Urothelium cell line (cell line): ENCODE measurements around the gene CDK2AP2.
"Not testable (repeated sequence)": the region's sequence is repeated elsewhere in the genome, so short reads cannot be mapped to it uniquely, and the experiment has no call there.

ENCODE experiments used
- DNase-seq: peaks from one replicate; pipeline ENCODE4 v3.0.0; 2011; ENCODE audit warnings: low spot score, mixed read lengths
- FAIRE-seq: peaks from 2 replicates; lab custom pipeline; 2011; peaks lifted over from hg19 to GRCh38; lab: Jason Lieb, UNC

Gene CDK2AP2

DNA sequence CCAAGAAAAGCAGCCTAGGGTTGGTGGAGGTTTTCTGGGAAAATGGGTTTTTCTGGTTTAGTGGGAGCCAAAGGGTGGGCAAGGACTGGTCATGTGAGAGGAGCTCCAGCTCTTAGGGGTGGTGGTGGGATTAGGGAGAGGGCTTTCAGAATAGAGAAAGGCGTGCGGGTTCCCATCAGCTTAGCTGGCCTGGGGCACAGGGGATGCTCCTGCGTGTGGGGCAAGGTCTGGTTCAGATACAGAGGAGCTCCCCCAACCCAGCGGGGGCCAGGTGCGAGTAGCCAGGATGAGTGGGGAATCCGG, 39.6 kb downstream of the CDK2AP2 start:
- no peak for DNase-seq
- FAIRE-seq: no peak

DNA sequence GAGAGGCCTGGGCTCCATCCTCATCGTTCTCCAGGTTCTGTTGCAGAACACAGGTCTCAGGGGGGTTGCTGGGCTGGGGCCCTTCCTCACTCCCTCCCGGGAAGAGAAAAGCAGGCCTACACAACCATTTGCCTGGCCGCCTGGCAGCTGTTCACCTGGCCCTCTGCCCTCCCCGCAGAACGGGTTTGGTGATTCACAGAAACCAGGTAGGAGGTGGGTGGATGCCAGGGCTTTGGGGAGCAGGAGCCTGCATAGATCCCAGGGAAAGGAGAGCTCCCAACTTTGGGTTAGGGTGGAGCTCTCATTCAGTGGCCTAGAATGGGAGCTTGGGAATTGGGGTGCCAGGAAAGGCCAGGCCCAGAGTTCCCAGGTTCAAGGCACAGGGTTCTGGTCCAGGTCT, 39.9 kb downstream of the CDK2AP2 start:
- DNase-seq (peak; percentile 25), FAIRE-seq (no peak)

DNA sequence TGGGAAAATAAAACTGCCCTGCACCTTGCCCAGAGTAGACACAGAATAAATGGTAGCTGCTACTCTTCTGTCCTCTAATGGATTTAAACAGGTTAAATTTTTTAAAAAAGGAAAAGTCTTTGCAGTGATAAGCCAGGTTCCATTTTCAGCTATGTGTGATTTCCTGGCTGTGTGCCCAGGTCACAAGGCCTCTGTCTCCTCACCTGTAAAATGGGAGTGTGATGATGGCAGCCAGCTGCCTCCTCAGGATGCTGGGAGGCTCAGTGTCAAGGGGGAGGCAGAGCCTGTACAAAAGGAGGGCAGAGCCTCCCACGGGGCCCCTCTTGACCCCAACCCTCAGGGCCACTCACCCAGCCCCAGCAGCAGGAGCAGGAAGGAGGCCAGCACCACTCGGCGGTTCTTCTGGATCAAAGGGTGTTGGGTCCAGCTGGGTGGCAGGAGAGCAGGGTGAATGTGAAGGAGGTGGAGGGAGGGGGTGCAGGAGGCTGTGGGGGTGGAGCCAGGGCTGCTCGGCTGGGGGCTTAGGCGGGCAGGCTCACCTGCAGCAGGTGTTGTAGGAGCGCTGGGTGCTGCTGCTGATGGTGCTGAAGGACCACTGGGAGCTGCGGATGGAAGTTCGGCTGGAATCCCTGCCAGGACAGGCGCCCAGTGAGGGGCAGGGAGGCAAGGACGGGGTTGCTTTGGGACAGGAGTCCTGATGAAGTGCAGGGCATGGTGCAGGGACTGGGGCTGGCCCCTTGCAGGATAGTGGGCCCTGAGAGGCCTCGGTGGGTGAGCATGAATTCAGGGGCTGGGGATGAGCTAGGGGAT, 40.8 kb downstream of the CDK2AP2 start:
- no peak for DNase-seq
- no peak for FAIRE-seq

DNA sequence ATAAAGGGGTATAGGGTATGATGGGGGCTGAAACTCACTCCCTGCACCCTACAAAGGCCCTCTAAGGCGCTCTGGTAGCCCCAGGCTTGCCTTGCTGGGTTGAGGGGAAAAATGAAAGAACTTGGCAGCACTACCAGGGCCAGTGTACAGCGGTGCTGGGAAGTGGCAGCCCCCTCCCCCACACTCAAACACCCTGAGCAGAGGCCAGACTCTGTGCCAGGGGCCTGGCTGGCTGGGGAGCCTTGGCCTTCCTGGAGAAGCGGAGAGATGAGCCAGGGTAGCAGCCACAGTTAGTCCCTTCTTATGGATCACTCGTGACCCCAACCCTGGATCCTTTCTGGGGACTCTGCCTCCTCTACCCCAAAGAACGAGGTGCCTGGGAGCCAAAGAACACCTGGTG, 41.6 kb downstream of the CDK2AP2 start:
- FAIRE-seq (no peak), DNase-seq (no peak)

DNA sequence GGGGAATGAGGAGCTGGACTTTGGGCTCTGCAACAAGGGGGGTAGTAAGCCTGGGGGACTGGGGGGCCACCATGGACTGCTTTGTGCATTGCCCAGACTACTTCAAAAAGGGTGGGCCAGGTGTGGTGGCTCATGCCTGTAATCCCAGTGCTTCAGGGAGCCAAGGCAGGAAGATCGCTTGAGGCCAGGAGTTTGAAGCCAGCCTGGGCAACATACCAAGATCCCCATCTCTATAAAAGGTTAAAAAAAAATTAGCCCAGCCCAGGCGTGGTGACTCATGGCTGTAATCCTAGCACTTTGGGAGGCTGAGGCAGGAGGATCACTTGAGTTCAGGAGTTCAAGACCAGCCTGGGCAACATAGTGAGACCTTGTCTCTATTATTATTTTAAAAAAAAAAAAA, 42.4 kb downstream of the CDK2AP2 start:
- DNase-seq, FAIRE-seq: not testable (repeated sequence)

DNA sequence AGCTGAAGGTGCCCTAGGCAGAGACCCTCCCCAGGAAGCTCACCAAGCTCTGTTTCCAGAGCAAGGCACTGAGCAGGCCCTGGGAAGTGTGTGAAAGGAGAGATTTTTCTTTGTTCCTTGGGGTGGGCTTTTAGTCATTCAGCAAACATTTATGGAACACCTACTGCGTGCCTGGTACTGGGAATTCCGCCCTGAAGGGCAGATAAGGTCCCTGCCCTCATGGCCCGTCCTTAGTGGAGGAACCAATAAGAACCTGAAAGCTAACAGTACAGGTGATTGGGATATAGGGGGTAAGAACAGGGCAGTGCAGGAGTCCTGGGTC, 42.8 kb downstream of the CDK2AP2 start:
- FAIRE-seq (no peak), DNase-seq (no peak)

DNA sequence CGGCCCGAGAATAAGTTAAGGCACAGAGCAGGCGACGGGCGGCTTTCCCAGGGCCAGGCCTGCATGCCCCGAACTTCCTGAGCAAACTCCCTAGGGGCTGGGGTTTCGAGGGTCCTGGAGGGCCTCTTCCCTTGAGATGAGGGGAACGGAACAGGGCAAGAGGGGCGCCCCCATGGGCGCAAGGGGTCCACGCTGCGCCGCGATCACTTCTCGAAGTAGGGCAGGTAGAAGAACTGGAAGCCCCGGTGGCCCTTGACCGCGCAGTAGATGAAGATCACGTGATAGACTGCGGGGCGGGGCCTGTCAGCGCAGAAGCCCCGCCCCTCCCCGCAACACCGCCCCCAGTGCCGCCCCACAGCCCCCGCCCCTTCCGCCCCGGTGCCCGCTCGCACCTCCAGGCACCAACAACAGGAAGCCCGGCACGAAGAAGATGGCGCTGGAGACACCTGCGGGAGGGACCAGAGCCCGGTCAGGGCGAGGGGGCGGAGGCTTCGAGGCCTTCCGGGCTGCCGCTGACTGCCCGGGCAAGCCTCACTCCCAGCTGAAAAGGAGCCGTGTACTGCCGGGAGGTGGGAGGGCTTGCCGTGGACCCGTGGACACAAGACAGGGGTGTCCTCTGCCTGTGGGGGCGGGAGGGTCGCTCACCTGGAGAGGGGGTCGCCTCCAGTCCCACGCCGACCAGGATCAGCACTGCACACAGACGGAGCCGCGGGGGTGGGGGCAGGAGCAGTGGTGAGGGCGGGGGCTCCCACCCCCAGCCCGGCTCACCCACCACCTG, 43.4 kb downstream of the CDK2AP2 start:
- FAIRE-seq (no peak), DNase-seq (no peak)

DNA sequence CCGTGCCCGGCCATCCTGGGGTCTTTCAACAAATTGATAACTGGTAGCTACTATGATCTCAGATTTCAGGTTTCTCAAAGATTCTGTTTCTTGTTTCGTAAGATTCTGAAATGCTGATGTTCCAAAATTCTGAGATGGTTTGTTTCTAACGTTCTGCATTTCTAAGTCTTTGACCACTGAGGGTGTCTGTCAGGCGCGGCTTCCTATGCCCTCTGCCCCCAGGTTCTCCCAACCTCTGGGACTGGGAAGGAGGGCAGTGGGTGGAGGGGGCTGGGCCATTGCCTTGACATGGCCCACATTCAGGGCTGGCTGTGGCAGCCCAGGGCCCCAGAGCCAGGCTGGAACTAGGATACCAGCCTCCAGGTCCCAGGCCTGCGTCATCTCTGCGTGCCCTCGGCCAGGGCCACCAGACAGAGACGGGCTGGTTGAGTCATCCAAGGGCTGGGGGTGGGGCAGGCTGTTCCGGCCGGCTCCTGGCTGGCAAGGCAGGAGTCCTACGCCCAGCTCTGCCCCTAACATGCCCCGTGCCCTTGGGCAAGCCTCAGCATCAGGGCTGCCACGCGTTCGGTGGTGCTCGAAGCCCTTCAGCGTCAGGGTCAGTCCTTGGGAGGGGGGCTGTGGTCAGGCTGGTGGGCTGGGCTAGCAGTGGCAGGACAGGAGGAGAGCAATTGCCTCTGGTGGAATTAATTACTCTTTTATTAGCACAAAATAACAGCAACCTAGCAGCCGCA, 44.1 kb downstream of the CDK2AP2 start:
- DNase-seq: peak; percentile 94

DNA sequence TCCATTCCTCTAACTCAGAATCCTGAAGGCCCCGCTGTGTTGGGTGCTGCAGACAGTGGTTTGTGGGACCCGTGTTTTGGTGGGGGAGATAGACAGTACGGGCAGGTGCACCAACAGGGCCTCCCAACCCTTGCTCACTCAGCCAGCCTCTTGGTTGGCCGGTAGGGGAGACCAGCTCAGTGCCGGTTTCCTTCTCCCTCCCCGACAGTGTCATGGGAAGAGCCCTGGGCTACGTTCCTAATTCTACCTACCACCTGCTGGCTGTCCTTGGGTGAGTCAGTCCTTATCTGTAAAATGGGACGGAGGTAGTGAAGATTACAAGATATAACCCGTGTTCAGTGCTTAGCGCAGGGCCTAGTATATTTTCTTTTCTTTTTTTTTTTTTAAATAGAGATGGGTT, 44.8 kb downstream of the CDK2AP2 start:
- FAIRE-seq: no peak
- DNase-seq: no peak

More for the DNA sequence above, 44.1 kb downstream of the CDK2AP2 start:
- no peak for FAIRE-seq

DNA sequence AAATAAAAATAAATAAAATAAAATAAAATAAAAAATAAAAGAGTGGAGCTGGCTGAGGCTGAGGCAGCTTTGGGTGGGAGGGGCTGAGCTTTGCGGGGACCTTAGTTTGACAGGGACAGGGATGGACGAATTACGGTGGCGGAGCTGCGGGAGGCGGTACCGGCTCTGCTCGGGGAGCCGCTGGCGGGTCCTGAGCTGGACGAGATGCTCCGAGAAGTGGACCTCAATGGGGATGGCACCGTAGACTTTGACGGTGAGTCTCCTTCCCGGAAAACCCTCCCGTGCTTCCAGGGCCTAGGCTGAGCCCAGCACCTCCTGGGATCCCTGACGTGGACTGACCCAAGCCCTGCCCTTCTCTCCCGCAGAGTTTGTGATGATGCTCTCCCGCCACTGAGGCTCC, 49.7 kb downstream of the CDK2AP2 start:
- no peak for DNase-seq
- no peak for FAIRE-seq

DNA sequence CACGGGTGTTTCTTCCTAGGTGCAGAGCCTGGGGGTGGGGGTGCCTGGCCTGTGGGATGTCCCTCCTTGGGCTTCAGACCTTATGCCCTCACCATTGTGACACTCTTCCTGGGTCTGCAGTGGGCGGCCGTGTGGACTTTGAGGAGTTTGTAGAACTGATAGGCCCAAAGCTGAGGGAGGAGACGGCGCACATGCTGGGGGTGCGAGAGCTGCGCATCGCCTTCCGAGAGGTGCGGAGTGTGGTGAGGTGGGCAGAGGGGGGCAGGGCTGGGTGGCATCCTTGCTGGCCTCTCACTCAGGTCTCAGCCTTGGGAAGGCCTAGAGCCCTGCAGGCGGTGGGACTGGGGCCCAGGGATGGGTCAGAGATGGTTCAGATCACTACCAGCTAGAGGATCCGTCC, 50.5 kb downstream of the CDK2AP2 start:
- DNase-seq: no peak
- no peak for FAIRE-seq
